Ramos (cell line): Measurements from ENCODE around the gene NRCAM.

ENCODE experiments used
- in situ Hi-C: fragments of 300-500 bp; cut with MboI; formaldehyde crosslinking; loops from one replicate; pipeline ENCODE4 v1.14.3; 2022; ENCODE audit warnings: low sequenced_read_pairs; ENCODE audit not compliant: unreplicated experiment

The NRCAM gene

GRCh38 chr7:108321359-108321758, 134.9 kb downstream of the NRCAM start:
- in situ Hi-C loops, result no loop called here

GRCh38 chr7:108316708-108317107, 139.5 kb downstream of the NRCAM start:
- in situ Hi-C loops, result no loop called here

GRCh38 chr7:108314551-108314950, 141.7 kb downstream of the NRCAM start:
- in situ Hi-C loops, result no loop called here

GRCh38 chr7:108314049-108314448, 142.2 kb downstream of the NRCAM start:
- in situ Hi-C loops, result no loop called here

- in situ Hi-C loops, result no loop called here
Observed at GRCh38 chr7:108313086-108313485, 143.2 kb downstream of the NRCAM start.

- in situ Hi-C loops, result no loop called here
Observed at GRCh38 chr7:108311446-108312168, 144.6 kb downstream of the NRCAM start.

- in situ Hi-C loops, result no loop called here
Observed at GRCh38 chr7:108310351-108310750, 145.9 kb downstream of the NRCAM start.

GRCh38 chr7:108308903-108309302, 147.3 kb downstream of the NRCAM start:
- in situ Hi-C loops, result no loop called here

GRCh38 chr7:108308276-108308675, 148.0 kb downstream of the NRCAM start:
- in situ Hi-C loops, result no loop called here

GRCh38 chr7:108307595-108307994, 148.6 kb downstream of the NRCAM start:
- in situ Hi-C loops, result no loop called here

GRCh38 chr7:108307194-108307593, 149.0 kb downstream of the NRCAM start:
- in situ Hi-C loops, result no loop called here

GRCh38 chr7:108303332-108303731, 152.9 kb downstream of the NRCAM start:
- in situ Hi-C loops, result no loop called here

GRCh38 chr7:108301387-108301786, 154.8 kb downstream of the NRCAM start:
- in situ Hi-C loops, result no loop called here

- in situ Hi-C loops, result no loop called here
Observed at GRCh38 chr7:108299251-108299973, 156.8 kb downstream of the NRCAM start.

GRCh38 chr7:108296911-108297310, 159.3 kb downstream of the NRCAM start:
- in situ Hi-C loops, result no loop called here

- in situ Hi-C loops, result no loop called here
Observed at GRCh38 chr7:108294595-108294994, 161.6 kb downstream of the NRCAM start.

- in situ Hi-C loops, result no loop called here
Observed at GRCh38 chr7:108293149-108293612, 163.1 kb downstream of the NRCAM start.

- in situ Hi-C loops, result no loop called here
Observed at GRCh38 chr7:108292541-108292940, 163.7 kb downstream of the NRCAM start.

GRCh38 chr7:108291791-108292440, 164.3 kb downstream of the NRCAM start:
- in situ Hi-C loops, result no loop called here

- in situ Hi-C loops, result no loop called here
Observed at GRCh38 chr7:108291152-108291508, 165.1 kb downstream of the NRCAM start.

- in situ Hi-C loops, result no loop called here
Observed at GRCh38 chr7:108290459-108291151, 165.6 kb downstream of the NRCAM start.
